Stimulated activated CD8-positive, alpha-beta memory T cell treated with anti-CD3 and anti-CD28 coated beads, Interleukin-2, amount 100 ng/mL, for 1 hour (primary cell): Measurements from ENCODE around the gene KCNJ5.

Experiments
- DNase-seq, 2 donors: peaks; one replicate each; pipeline ENCODE4 v3.0.0-alpha.2; 2020; ENCODE audit warnings: low read depth in 2 of 2

The KCNJ5 gene

GRCh38 chr11:128871168-128871610 lies 20.0 kb upstream of the KCNJ5 start:
- no peak for DNase-seq

- DNase-seq = no peak
Measured at GRCh38 chr11:128872094-128872493, 19.1 kb upstream of the KCNJ5 start.

- no peak for DNase-seq
Measured at GRCh38 chr11:128872594-128872993, 18.6 kb upstream of the KCNJ5 start.

GRCh38 chr11:128874427-128874826 lies 16.7 kb upstream of the KCNJ5 start:
- DNase-seq = no peak

- no peak for DNase-seq
Measured at GRCh38 chr11:128876133-128876650, 15.0 kb upstream of the KCNJ5 start.

- DNase-seq = no peak
Measured at GRCh38 chr11:128877726-128878125, 13.4 kb upstream of the KCNJ5 start.

- no peak for DNase-seq
Measured at GRCh38 chr11:128878455-128878854, 12.7 kb upstream of the KCNJ5 start.

- DNase-seq = no peak
Measured at GRCh38 chr11:128879817-128880216, 11.3 kb upstream of the KCNJ5 start.

- DNase-seq = no peak
Measured at GRCh38 chr11:128881221-128881620, 9.9 kb upstream of the KCNJ5 start.

- no peak for DNase-seq
Measured at GRCh38 chr11:128882451-128882850, 8.7 kb upstream of the KCNJ5 start.

GRCh38 chr11:128884054-128884453 lies 7.1 kb upstream of the KCNJ5 start:
- no peak for DNase-seq

- DNase-seq = no peak
Measured at GRCh38 chr11:128884703-128885338, 6.3 kb upstream of the KCNJ5 start.

- no peak for DNase-seq
Measured at GRCh38 chr11:128886406-128887124, 4.6 kb upstream of the KCNJ5 start.

GRCh38 chr11:128888034-128888985 lies 2.8 kb upstream of the KCNJ5 start:
- DNase-seq = no peak

GRCh38 chr11:128889657-128890213 lies 1.4 kb upstream of the KCNJ5 start:
- no peak for DNase-seq

GRCh38 chr11:128890216-128890542 lies 977 bp upstream of the KCNJ5 start:
- DNase-seq = no peak

- DNase-seq = no peak
Measured at GRCh38 chr11:128891913-128892398, 800 bp downstream of the KCNJ5 start.

GRCh38 chr11:128892866-128893565 lies 1.9 kb downstream of the KCNJ5 start:
- DNase-seq = no peak

- DNase-seq = no peak
Measured at GRCh38 chr11:128893578-128894285, 2.6 kb downstream of the KCNJ5 start.

- DNase-seq = no peak
Measured at GRCh38 chr11:128894286-128894681, 3.1 kb downstream of the KCNJ5 start.
